GM19193 (cell line): ENCODE results near the gene SLC25A39.

Experiments used
- POLR2A ChIP-seq: IDR thresholded peaks from 4 replicates; pipeline ENCODE4 v1.6.1; 2011; ENCODE audit not compliant: insufficient read depth, insufficient read length; ENCODE audit errors: extremely low read depth

Gene SLC25A39

GRCh38 chr17:44323359-44324091 lies 1.1 kb downstream of the SLC25A39 start:
- no peak for TF ChIP-seq POLR2A

GRCh38 chr17:44322236-44322895 lies 2.3 kb downstream of the SLC25A39 start:
- TF ChIP-seq POLR2A = no peak

- no peak for TF ChIP-seq POLR2A
Measured at GRCh38 chr17:44321246-44322120, 3.1 kb downstream of the SLC25A39 start.

- no peak for TF ChIP-seq POLR2A
Measured at GRCh38 chr17:44320066-44320465, 4.6 kb downstream of the SLC25A39 start.

GRCh38 chr17:44318077-44318892 lies 6.3 kb downstream of the SLC25A39 start:
- peak; percentile 32 for TF ChIP-seq POLR2A

- no peak for TF ChIP-seq POLR2A
Measured at GRCh38 chr17:44317545-44317944, 7.1 kb downstream of the SLC25A39 start.

GRCh38 chr17:44315760-44316731 lies 8.6 kb downstream of the SLC25A39 start:
- no peak for TF ChIP-seq POLR2A

GRCh38 chr17:44314869-44315661 lies 9.6 kb downstream of the SLC25A39 start:
- no peak for TF ChIP-seq POLR2A

- TF ChIP-seq POLR2A = no peak
Measured at GRCh38 chr17:44314524-44314868, 10.1 kb downstream of the SLC25A39 start.

GRCh38 chr17:44314031-44314430 lies 10.6 kb downstream of the SLC25A39 start:
- no peak for TF ChIP-seq POLR2A

GRCh38 chr17:44312396-44313104 lies 12.1 kb downstream of the SLC25A39 start:
- TF ChIP-seq POLR2A = no peak

- no peak for TF ChIP-seq POLR2A
Measured at GRCh38 chr17:44311562-44312181, 13.0 kb downstream of the SLC25A39 start.
